ENCODE results near the gene TMEM119. TPM values are rescaled to one million over a fixed set of nuclear protein-coding genes. Genes with fewer than 3 reads are reported as not detected.

The TMEM119 gene
- total RNA-seq, 1 donor from 2014 or later = 251 TPM

DNA sequence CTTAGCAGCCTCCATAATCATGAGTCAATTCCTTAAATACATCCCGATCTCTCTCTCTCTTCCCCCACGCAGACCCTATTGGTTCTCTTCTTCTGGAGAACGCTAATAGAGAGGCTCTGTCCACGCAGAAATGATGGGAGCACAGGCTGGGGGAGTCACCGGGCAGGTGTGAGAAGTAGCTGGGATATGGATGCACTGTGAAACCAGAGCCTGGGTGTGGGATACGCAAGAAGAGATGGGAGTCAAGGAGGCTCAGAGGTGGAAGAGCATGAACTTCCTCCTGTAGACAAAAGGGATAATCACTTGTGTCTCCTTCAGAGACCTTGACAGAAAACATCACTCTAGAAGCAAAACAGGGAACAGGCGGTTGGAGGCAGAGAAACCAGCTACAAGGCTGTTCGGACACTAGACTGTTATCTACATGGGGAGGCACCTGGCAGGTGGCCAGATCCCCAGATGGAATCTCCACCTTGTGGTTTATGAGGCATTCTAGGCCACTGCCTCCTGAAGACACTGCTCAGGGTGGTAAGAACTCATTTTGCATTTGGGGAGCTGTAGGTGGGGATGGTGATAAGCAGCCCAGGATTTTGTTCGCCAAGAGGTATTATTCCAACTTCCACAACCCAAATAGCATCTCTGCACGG, 43.0 kb upstream of the TMEM119 start:
- H3K27me3 ChIP-seq = no peaks in the 10 kb centered on the region

DNA sequence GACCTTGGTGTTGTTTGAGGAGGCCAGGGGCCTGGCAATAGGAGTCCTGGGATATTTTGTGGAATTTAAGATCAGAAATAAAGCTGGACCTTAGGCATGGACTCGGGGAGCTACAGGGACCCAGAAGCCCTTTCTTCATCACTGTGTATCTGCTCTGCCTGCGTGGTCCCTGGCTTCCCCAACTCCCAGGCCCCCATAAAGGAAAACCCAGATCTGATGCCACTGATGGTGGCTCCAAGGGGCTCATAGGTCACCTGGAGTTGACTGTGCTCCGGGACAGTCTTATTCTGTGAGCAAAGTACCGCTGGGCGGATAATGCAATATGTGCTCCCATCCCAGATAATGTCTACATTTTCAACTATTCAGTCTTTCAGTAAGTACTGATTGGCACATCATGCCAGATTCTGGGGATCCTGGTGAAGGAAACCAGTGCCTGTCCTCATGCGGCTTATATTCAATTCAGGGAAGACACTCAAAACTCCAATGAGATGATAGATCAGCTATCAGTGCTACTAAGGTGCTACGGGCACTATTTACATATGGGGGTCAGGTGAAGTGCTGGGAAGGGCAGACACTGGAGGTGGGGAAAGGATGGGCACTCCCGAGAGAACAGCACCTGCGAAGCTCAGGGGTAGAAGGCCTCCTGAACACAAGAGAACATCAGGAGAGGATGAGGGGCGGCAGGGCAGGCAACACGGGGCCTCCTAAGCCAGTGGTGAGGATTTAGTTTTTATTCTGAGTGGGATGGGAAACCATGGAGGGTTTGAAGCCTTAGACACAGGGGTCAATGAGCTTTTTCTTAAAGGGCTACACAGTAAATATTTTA, 41.3 kb upstream of the TMEM119 start:
- Histone ChIP-seq H3K4me1 (peaks cover 7 to 22% of the 10 kb centered on the region in 2 donors), H3K9me3 (no peaks in the 10 kb centered on the region), H3K4me3 (peak overlapping the region in 1 of 2 donors; percentile 55), H3K27me3 (no peaks in the 10 kb centered on the region), H3K36me3 (no peaks in the 10 kb centered on the region), H3K27ac (peak overlapping the region; percentile 14 to 41)
- intact Hi-C loops (cut with DNase I) = no loop called here
- TF ChIP-seq, protein P1, sequence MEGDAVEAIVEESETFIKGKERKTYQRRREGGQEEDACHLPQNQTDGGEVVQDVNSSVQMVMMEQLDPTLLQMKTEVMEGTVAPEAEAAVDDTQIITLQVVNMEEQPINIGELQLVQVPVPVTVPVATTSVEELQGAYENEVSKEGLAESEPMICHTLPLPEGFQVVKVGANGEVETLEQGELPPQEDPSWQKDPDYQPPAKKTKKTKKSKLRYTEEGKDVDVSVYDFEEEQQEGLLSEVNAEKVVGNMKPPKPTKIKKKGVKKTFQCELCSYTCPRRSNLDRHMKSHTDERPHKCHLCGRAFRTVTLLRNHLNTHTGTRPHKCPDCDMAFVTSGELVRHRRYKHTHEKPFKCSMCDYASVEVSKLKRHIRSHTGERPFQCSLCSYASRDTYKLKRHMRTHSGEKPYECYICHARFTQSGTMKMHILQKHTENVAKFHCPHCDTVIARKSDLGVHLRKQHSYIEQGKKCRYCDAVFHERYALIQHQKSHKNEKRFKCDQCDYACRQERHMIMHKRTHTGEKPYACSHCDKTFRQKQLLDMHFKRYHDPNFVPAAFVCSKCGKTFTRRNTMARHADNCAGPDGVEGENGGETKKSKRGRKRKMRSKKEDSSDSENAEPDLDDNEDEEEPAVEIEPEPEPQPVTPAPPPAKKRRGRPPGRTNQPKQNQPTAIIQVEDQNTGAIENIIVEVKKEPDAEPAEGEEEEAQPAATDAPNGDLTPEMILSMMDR (IDR thresholded peaks at IDR 0.05) = no peak
- peak in 1 of 2 donors; percentile 37 for DNase-seq (ENCODE audit: low spot score in 2 of 2)

More for the DNA sequence above, 43.0 kb upstream of the TMEM119 start:
- DNase-seq (ENCODE audit: low spot score in 2 of 2) = no peak
- Histone ChIP-seq H3K4me1 (peaks cover 13 to 26% of the 10 kb centered on the region in 2 donors), H3K36me3 (peaks cover 5 to 10% of the 10 kb centered on the region in 2 donors), H3K4me3 (no peak overlapping the region), H3K9me3 (no peaks in the 10 kb centered on the region), H3K27ac (no peak overlapping the region)
- intact Hi-C loops (cut with DNase I) = loop anchor here (10.0 kb wide), 2 partner anchors 414 to 454 kb away; partner anchors contain the start of genes ALKBH2, UNG and USP30
- TF ChIP-seq, protein P1 (IDR thresholded peaks at IDR 0.05) = no peak

DNA sequence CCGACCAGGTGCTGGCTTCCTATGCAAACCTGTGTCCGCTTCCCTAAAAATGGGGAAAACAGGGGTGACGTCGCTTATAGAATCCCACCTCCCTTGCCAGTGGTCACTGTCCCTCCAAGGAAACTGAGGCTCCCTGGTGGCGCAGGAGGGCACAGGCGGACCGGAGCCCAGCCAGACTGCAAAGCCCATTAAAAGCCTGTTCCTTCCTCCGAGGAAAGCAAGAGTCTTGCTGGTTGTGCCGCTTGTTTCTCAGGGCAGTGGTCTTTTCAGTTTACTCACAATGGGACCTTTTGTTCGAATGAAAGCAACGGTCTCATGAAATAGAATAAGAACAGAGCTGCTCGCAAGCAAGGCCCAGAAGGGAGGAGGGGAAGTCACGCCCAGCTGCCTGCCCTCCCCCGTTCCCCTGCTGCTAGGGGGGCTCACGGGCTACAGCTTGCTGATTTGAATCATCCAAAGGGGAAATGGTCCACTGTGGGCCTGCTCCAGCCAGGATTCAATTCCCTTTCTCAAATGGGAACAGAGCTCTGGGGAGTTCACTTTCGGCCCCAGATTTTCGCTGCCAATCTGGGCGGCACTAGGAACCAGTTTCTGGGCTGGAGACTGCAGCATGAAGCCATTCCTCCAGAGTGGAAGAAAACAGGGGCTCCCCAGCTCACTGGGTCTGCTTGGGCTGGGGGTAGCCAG, 40.4 kb upstream of the TMEM119 start:
- no peaks in the 10 kb centered on the region for H3K9me3 ChIP-seq
- H3K4me1 ChIP-seq = peaks cover 7 to 15% of the 10 kb centered on the region in 2 donors
- intact Hi-C loops (cut with DNase I) = no loop called here
- H3K36me3 ChIP-seq = no peaks in the 10 kb centered on the region
- peak overlapping the region; percentile 14 to 41 for H3K27ac ChIP-seq
- TF ChIP-seq, protein P1 (IDR thresholded peaks at IDR 0.05) = no peak
- no peak for DNase-seq (ENCODE audit: low spot score in 2 of 2)
- peak overlapping the region; percentile 12 to 55 for H3K4me3 ChIP-seq
- H3K27me3 ChIP-seq = no peaks in the 10 kb centered on the region

DNA sequence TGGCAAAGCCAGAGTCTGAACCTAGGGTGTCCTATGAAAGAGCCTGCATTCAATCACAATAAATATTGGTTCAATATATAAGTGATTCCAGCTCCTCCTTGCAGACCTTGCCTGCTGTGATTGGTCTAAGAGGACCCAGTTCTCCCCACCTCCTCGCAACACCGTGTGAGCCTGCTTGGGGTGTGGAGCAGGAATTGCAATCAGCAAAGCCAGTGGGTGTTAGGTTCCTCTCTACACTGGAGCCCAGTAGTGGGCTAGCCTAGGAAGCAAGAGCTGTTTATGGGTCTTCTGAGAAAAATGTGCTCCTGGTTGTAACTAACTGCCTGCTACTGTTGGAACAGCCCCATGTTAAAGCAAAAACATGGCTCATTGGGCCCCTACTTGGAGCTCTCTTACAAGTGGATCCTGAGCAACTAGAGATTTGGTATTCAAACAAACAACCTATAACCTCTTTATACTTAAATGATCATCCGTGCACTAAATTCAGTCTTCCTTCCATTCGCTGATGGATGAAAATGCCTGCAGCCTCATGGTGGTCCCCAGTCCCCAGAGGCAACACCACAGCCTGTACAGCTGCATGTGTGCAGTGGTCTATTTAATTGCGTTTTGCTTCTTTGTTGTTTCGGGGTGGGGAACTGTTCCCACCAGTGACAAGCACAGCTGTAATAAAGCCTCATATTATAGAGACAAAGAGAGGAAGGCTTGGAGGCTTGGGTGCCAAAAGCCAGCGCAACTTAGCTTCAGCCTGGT, 39.5 kb upstream of the TMEM119 start:
- Histone ChIP-seq H3K27ac (no peak overlapping the region), H3K4me3 (no peak overlapping the region), H3K36me3 (no peaks in the 10 kb centered on the region), H3K4me1 (peaks cover 7 to 15% of the 10 kb centered on the region in 2 donors), H3K27me3 (no peaks in the 10 kb centered on the region), H3K9me3 (no peaks in the 10 kb centered on the region)
- TF ChIP-seq, protein P1 (IDR thresholded peaks at IDR 0.05) = no peak
- no peak for DNase-seq (ENCODE audit: low spot score in 2 of 2)
- intact Hi-C loops (cut with DNase I) = no loop called here

All from ascending aorta (tissue), 2 donors.